ENCODE measurements around the gene TRMT2A. TPM values are rescaled to one million over a fixed set of nuclear protein-coding genes. Genes with fewer than 3 reads are reported as not detected.

The TRMT2A gene
- total RNA-seq, 1 donor from 2014 or later: 62.9 TPM

DNA sequence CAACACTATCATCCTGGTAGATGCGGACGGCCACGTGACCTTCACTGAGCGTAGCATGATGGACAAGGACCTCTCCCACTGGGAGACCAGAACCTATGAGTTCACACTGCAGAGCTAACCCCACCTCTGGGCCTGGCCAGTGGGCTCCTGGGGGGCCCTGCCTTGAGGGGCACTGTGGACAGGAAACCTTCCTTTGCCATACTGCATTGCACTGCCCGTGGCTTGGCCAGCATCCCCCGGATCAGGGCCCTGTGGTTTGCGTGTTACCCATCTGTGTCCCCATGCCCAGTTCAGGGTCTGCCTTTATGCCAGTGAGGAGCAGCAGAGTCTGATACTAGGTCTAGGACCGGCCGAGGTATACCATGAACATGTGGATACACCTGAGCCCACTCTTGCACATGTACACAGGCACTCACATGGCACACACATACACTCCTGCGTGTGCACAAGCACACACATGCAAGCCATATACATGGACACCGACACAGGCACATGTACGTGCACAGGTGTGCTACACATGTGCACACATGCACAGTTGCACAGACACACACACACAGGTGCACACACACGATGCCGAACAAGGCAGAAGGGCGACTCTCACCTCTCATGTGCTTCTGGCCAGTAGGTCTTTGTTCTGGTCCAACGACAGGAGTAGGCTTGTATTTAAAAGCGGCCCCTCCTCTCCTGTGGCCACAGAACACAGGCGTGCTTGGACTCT, 52.3 kb downstream of the TRMT2A start:
- H3K4me3 Mint-ChIP-seq (ENCODE audit: unreplicated experiment): no peak overlapping the region
- no peak for DNase-seq (ENCODE audit: extremely low spot score, unreplicated experiment)

DNA sequence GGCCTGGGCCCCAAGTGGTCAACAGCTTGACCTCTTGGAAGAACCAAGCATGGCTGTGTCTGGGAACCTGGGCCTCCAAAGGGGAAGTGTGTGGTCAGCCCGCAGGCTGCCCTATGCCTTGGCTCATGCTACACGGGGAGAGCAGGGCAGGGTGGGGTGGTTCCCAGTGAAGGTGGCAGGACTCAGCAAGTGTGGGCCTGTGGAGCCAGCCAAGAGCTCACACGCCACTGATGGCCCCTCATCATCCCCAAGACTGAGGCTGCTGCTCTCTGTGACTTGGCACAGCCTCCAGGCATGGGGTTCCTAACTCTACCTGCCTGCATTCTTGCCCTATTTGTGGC, 52.9 kb downstream of the TRMT2A start:
- peaks cover 11% of the 10 kb centered on the region for H3K36me3 Mint-ChIP-seq (ENCODE audit: unreplicated experiment)
- H3K4me1 Mint-ChIP-seq (ENCODE audit: unreplicated experiment): no peaks in the 10 kb centered on the region
- no peak overlapping the region for H3K27ac Mint-ChIP-seq (ENCODE audit: unreplicated experiment)
- H3K4me3 Mint-ChIP-seq (ENCODE audit: unreplicated experiment): no peak overlapping the region
- no peaks in the 10 kb centered on the region for H3K27me3 Mint-ChIP-seq (ENCODE audit: unreplicated experiment)
- DNase-seq (ENCODE audit: extremely low spot score, unreplicated experiment): no peak
- TF ChIP-seq, protein P1, sequence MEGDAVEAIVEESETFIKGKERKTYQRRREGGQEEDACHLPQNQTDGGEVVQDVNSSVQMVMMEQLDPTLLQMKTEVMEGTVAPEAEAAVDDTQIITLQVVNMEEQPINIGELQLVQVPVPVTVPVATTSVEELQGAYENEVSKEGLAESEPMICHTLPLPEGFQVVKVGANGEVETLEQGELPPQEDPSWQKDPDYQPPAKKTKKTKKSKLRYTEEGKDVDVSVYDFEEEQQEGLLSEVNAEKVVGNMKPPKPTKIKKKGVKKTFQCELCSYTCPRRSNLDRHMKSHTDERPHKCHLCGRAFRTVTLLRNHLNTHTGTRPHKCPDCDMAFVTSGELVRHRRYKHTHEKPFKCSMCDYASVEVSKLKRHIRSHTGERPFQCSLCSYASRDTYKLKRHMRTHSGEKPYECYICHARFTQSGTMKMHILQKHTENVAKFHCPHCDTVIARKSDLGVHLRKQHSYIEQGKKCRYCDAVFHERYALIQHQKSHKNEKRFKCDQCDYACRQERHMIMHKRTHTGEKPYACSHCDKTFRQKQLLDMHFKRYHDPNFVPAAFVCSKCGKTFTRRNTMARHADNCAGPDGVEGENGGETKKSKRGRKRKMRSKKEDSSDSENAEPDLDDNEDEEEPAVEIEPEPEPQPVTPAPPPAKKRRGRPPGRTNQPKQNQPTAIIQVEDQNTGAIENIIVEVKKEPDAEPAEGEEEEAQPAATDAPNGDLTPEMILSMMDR (IDR thresholded peaks at IDR 0.05): no peak
- no peaks in the 10 kb centered on the region for H3K9me3 Mint-ChIP-seq (ENCODE audit: unreplicated experiment)

More for the DNA sequence above, 52.3 kb downstream of the TRMT2A start:
- TF ChIP-seq, protein P1 (IDR thresholded peaks at IDR 0.05): no peak
- Mint-ChIP-seq H3K4me1 (ENCODE audit: unreplicated experiment) (no peaks in the 10 kb centered on the region), H3K27me3 (ENCODE audit: unreplicated experiment) (no peaks in the 10 kb centered on the region), H3K9me3 (ENCODE audit: unreplicated experiment) (no peaks in the 10 kb centered on the region), H3K27ac (ENCODE audit: unreplicated experiment) (no peak overlapping the region), H3K36me3 (ENCODE audit: unreplicated experiment) (peaks cover 11% of the 10 kb centered on the region)

DNA sequence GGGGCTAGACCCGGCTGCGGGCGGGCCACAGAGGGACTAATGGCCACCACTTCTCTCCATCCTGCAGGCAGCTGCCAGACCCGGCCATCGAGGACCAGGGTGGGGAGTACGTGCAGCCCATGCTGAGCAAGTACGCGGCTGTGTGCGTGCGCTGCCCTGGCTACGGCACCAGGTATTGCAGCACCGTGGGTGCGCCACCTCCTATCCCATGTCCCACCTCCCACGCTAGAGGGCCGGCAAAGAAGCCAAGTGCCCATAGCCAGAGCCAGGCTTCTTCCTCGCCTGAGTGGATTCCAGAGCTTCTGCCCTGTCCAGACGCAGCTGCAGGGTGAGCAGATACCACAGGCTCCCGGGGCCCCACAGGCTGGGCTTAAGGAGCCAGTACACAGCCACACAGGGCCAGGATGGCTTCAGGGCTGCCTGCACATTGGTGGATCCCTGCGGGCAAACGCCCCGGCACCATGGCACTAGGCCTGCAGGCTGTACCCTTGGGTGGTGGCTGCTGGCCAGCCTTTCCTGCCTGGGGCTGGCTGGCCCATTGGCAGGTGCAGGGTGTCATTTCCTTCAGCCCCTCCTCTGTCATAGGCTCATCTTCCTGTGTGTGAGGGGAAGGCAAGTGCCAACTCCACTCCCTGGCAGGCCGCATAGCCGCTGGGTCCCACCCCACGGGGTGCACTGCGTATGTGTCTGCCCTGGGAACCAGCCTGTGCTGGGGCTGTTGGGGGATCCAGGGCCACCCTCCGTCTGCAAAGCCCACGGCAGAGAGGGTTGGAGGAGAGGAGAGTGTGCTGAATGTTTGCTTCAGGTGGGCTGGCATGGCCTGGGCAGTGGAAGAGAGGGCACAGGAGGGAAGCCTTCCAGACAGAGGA, 53.5 kb downstream of the TRMT2A start:
- no peak for DNase-seq (ENCODE audit: extremely low spot score, unreplicated experiment)
- no peaks in the 10 kb centered on the region for H3K27me3 Mint-ChIP-seq (ENCODE audit: unreplicated experiment)
- no peaks in the 10 kb centered on the region for H3K4me1 Mint-ChIP-seq (ENCODE audit: unreplicated experiment)
- H3K27ac Mint-ChIP-seq (ENCODE audit: unreplicated experiment): no peak overlapping the region
- no peaks in the 10 kb centered on the region for H3K9me3 Mint-ChIP-seq (ENCODE audit: unreplicated experiment)
- peaks cover 11% of the 10 kb centered on the region for H3K36me3 Mint-ChIP-seq (ENCODE audit: unreplicated experiment)
- TF ChIP-seq, protein P1 (IDR thresholded peaks at IDR 0.05): no peak
- H3K4me3 Mint-ChIP-seq (ENCODE audit: unreplicated experiment): no peak overlapping the region

DNA sequence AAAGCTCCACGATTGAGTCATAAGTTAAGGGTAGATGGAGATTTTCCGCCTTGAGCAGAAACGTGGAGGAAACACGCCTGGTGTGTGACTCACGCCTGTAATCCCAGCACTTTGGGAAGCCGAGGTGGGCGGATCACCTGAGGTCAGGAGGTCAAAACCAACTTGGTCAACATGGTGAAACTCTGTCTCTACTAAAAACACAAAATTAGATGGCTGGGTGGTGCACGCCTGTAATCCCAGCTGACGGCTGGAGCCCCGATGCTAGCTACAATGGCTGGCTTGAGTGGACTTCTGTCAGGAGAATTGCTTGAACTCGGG, 54.3 kb downstream of the TRMT2A start:
- no peaks in the 10 kb centered on the region for H3K9me3 Mint-ChIP-seq (ENCODE audit: unreplicated experiment)
- TF ChIP-seq, protein P1 (IDR thresholded peaks at IDR 0.05): no peak
- H3K36me3 Mint-ChIP-seq (ENCODE audit: unreplicated experiment): peaks cover 15% of the 10 kb centered on the region
- H3K27ac Mint-ChIP-seq (ENCODE audit: unreplicated experiment): no peak overlapping the region
- no peak for DNase-seq (ENCODE audit: extremely low spot score, unreplicated experiment)
- no peaks in the 10 kb centered on the region for H3K4me1 Mint-ChIP-seq (ENCODE audit: unreplicated experiment)
- H3K4me3 Mint-ChIP-seq (ENCODE audit: unreplicated experiment): no peak overlapping the region
- H3K27me3 Mint-ChIP-seq (ENCODE audit: unreplicated experiment): no peaks in the 10 kb centered on the region

DNA sequence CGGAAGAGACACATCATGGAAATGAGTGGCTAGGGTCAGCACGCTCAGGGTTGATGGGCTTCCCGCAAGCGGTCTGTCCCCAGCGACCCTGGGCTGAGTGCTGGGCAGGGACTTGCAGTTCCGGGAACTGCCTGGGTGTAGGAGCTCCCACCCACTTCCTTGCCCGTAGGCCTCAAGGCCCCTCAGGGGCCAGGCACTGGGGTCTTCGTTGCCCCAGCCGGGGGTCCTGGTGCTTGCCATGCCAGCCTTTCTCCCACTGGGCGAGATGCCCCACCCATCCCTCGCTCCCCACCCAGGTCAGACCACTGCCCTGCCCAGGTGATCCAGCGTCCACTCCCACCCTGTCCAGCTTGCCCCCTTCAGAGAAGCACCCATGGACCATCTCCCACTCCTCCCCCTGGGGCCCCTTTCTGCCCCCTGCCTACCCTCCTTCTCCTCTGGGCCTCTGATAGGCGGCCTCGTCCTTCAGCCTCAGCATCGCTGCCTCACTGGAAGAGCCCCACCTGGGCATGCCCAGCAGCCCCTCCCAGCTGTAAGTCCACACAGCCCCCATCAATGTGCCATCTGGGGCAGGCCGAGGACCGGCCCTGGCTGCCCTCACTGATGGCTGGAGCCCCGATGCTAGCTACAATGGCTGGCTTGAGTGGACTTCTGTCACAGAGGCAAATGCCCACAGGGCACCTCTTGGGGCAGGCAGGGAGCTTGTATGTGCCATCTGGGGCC, 54.8 kb downstream of the TRMT2A start:
- TF ChIP-seq, protein P1 (IDR thresholded peaks at IDR 0.05): no peak
- Mint-ChIP-seq H3K36me3 (ENCODE audit: unreplicated experiment) (peaks cover 15% of the 10 kb centered on the region), H3K27me3 (ENCODE audit: unreplicated experiment) (no peaks in the 10 kb centered on the region), H3K27ac (ENCODE audit: unreplicated experiment) (no peak overlapping the region), H3K4me3 (ENCODE audit: unreplicated experiment) (no peak overlapping the region), H3K9me3 (ENCODE audit: unreplicated experiment) (no peaks in the 10 kb centered on the region), H3K4me1 (ENCODE audit: unreplicated experiment) (no peaks in the 10 kb centered on the region)
- no peak for DNase-seq (ENCODE audit: extremely low spot score, unreplicated experiment)

Measured in osteocyte (in vitro differentiated cells).